DOHH2 (cell line): Measurements from ENCODE around the gene U2AF2.

ENCODE experiments used
- H3F3A ChIP-seq: fragments of 200-600 bp; sonication (generic), shearing (Covaris generic); 2 replicates; pipeline ENCODE4 v1.6.0; 2016; ENCODE audit warnings: antibody characterized with exemption, mild to moderate bottlenecking; ENCODE audit not compliant: control insufficient read depth, insufficient read depth
- H3K27ac ChIP-seq: fragments of 200-600 bp; sonication (generic); 2 replicates; pipeline ENCODE4 v1.5.1; 2014; ENCODE audit warnings: low read depth, mild to moderate bottlenecking, low read length, moderate library complexity
- H3K27me3 ChIP-seq: fragments of 200-600 bp; sonication (generic); 2 replicates; pipeline ENCODE4 v1.6.1; 2014; ENCODE audit warnings: mild to moderate bottlenecking, low read length, mixed read lengths; ENCODE audit not compliant: control insufficient read depth
- H3K36me3 ChIP-seq: fragments of 200-600 bp; sonication (generic); 2 replicates; pipeline ENCODE4 v1.6.1; 2014; ENCODE audit warnings: mild to moderate bottlenecking, low read length, moderate library complexity, mixed read lengths; ENCODE audit not compliant: control insufficient read depth
- H3K4me1 ChIP-seq: fragments of 200-600 bp; sonication (generic); 2 replicates; pipeline ENCODE4 v1.6.1; 2014; ENCODE audit warnings: mild to moderate bottlenecking, low read length, mixed read lengths; ENCODE audit not compliant: control insufficient read depth
- H3K4me2 ChIP-seq: fragments of 200-600 bp; sonication (generic); 2 replicates; pipeline ENCODE4 v1.6.0; 2014; ENCODE audit warnings: mild to moderate bottlenecking, low read length, moderate library complexity
- H3K4me3 ChIP-seq: fragments of 200-600 bp; sonication (generic); 2 replicates; pipeline ENCODE4 v1.5.1; 2014; ENCODE audit warnings: mild to moderate bottlenecking, low read length, mixed read lengths
- H3K79me2 ChIP-seq: fragments of 200-600 bp; sonication (generic); 2 replicates; pipeline ENCODE4 v1.6.1; 2014; ENCODE audit warnings: mild to moderate bottlenecking, low read length, mixed read lengths; ENCODE audit not compliant: control insufficient read depth
- H3K9me2 ChIP-seq: fragments of 200-600 bp; sonication (generic); replicated peaks from 2 replicates; pipeline ENCODE4 v1.6.1; 2014; ENCODE audit warnings: mild to moderate bottlenecking, low read length, mixed read lengths; ENCODE audit not compliant: control insufficient read depth
- H3K9me3 ChIP-seq: fragments of 200-600 bp; sonication (generic); 2 replicates; pipeline ENCODE4 v1.6.1; 2014; ENCODE audit warnings: antibody characterized with exemption, low read length, mixed read lengths; ENCODE audit not compliant: control insufficient read depth, insufficient read depth
- H4K20me1 ChIP-seq: fragments of 200-600 bp; sonication (generic); 2 replicates; pipeline ENCODE4 v1.6.0; 2014; ENCODE audit warnings: low read depth, mild to moderate bottlenecking, antibody characterized with exemption, low read length, moderate library complexity; ENCODE audit not compliant: control insufficient read depth, insufficient read depth
- EZH2phosphoT487 ChIP-seq: fragments of 200-600 bp; sonication (generic); IDR thresholded peaks from 2 replicates; pipeline ENCODE4 v1.6.1; 2017; ENCODE audit warnings: borderline replicate concordance, mild to moderate bottlenecking, antibody characterized with exemption, low read length, moderate library complexity, mixed read lengths
- TF ChIP-seq, protein P1 (sequence below): fragments of 200-600 bp; sonication (generic); IDR thresholded peaks from one replicate; pipeline ENCODE4 v1.5.1; 2014; ENCODE audit warnings: antibody characterized with exemption, mild to moderate bottlenecking, low read depth, low read length; ENCODE audit not compliant: poor library complexity, severe bottlenecking

The U2AF2 gene

DNA sequence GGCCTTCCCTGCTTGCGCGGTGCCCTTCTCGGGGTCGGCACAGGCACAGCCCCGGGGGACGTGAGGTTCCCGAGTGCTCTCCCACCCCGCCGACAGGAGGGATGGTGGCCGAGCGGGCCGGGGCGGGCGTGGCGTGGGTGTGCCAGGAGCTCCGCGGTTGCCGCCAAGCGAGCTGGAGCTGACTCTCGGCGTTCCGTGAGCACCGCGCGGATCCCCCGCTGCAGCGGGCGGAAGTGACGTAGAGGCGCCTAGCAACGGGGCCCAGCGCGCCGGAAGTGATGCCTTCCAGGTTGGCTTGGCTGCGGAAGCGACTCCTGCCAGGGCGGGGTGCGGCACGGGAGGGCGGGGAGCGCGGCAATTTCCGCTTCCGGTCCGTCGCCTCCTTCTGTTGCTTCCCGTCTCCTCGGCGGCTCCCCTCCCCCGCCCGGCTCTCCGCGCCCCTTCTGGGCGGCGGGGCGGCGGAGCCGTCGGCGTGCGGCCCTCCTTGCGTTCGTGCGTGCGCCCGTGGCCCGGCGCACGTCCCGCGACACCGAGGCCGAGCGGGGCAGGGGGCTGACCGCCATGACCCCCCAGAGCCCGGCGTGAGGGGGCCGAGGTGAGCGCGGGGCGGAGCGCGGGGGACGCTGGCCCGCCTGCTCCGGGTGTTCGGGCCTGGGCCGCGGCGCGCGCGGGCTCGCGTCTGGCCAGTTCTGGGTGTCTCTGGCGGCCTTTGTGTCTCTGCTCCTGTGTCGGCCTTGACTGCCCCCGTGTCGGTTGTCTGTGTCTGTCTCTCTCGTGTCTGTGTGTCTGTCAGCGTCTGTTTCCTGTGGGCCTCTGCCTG is 20.2 kb downstream of the U2AF2 start, which contains the start of gene EPN1:
EPN1 (plus strand) TSS at position 386 of the 820 bp plus-strand sequence. CDS start 3,402 bp downstream, outside the sequence.
- Histone ChIP-seq H3K4me3 (peak within 1 kb of the TSS; percentile 90), H3K9me3 (no peaks in the 10 kb centered on the region), H4K20me1 (peaks cover 16% of the 10 kb centered on the region; the same call in 1 of the 2 replicates), H3K79me2 (peaks cover 93% of the 10 kb centered on the region), H3K4me1 (peaks cover 71% of the 10 kb centered on the region), H3F3A (peaks cover 46% of the 10 kb centered on the region), H3K4me2 (peak within 1 kb of the TSS; percentile 92), H3K27me3 (no peaks in the 10 kb centered on the region), H3K9me2 (no peaks in the 10 kb centered on the region), H3K36me3 (peaks cover 84% of the 10 kb centered on the region), H3K27ac (peak within 1 kb of the TSS; percentile 90)
- TF ChIP-seq, protein P1, sequence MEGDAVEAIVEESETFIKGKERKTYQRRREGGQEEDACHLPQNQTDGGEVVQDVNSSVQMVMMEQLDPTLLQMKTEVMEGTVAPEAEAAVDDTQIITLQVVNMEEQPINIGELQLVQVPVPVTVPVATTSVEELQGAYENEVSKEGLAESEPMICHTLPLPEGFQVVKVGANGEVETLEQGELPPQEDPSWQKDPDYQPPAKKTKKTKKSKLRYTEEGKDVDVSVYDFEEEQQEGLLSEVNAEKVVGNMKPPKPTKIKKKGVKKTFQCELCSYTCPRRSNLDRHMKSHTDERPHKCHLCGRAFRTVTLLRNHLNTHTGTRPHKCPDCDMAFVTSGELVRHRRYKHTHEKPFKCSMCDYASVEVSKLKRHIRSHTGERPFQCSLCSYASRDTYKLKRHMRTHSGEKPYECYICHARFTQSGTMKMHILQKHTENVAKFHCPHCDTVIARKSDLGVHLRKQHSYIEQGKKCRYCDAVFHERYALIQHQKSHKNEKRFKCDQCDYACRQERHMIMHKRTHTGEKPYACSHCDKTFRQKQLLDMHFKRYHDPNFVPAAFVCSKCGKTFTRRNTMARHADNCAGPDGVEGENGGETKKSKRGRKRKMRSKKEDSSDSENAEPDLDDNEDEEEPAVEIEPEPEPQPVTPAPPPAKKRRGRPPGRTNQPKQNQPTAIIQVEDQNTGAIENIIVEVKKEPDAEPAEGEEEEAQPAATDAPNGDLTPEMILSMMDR: no peak
- TF ChIP-seq EZH2phosphoT487: no peak

DNA sequence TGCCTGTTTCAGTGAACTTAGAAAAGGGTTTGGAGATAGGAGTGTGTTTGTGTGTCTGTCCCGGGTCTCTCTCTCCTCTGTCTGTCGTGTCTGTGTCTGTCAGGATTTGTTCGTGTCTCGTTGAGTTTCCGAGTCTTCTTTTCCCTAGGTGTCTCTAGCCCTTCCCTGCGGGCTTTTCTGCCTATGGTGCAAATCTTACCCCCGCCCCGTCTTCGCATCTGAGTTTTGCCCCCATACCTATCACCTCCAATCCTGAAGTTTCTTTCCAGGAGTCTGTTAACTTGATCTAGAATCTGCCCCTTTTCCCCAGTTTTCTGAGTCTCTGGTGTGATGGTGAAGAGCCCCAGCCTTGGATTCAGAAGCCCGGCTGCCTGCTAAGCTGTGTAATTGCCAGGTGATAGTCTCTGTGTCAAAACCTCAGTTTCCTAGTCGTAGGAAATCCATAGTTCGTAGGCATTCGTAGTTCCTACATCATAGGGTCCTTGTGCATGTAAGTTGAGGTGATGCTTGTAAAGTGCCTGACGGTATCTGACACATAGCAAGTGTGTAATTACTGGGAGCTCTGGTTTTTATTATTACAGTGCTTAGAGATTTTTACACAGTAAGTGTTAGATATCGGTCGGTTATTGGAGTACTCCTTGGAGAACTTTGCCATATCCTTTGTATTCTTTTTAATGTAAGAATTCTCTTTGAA is 21.0 kb downstream of the U2AF2 start:
- H3F3A ChIP-seq: peaks cover 45% of the 10 kb centered on the region
- no peaks in the 10 kb centered on the region for H3K9me2 ChIP-seq
- H3K36me3 ChIP-seq: peaks cover 84% of the 10 kb centered on the region
- peak overlapping the region; percentile 90 for H3K27ac ChIP-seq
- H3K4me3 ChIP-seq: peak overlapping the region; percentile 90
- TF ChIP-seq, protein P1: no peak
- TF ChIP-seq EZH2phosphoT487: no peak
- no peaks in the 10 kb centered on the region for H3K9me3 ChIP-seq
- no peaks in the 10 kb centered on the region for H3K27me3 ChIP-seq
- peaks cover 63% of the 10 kb centered on the region for H3K4me1 ChIP-seq
- peaks cover 16% of the 10 kb centered on the region; the same call in 1 of the 2 replicates for H4K20me1 ChIP-seq
- H3K4me2 ChIP-seq: peak overlapping the region; percentile 92
- H3K79me2 ChIP-seq: peaks cover 93% of the 10 kb centered on the region

DNA sequence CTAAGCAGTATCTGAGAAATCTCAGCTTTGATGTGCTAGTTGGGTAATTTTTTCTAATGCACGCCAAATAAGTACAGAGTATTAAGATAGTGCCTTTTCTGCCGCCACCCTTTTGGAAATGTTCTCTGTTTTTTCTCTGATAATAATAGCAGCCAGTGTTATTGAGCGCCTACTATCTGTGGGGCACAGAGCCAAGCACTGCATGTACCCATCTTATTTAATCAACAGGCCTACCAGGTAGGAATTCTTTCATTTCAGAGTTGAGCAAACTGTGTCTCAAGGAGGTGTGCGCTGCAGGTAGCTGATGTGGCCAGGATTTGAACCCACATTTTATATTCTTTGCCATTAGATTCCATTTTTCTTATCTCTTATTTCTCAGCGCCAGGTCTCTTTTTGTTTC is 21.5 kb downstream of the U2AF2 start:
- H4K20me1 ChIP-seq: peaks cover 15% of the 10 kb centered on the region; the same call in 1 of the 2 replicates
- peaks cover 42% of the 10 kb centered on the region for H3F3A ChIP-seq
- peak overlapping the region; percentile 92 for H3K4me2 ChIP-seq
- peak overlapping the region; percentile 90 for H3K4me3 ChIP-seq
- peaks cover 93% of the 10 kb centered on the region for H3K79me2 ChIP-seq
- no peaks in the 10 kb centered on the region for H3K27me3 ChIP-seq
- H3K9me2 ChIP-seq: no peaks in the 10 kb centered on the region
- peaks cover 58% of the 10 kb centered on the region for H3K4me1 ChIP-seq
- TF ChIP-seq, protein P1: peak; percentile 41
- no peak for TF ChIP-seq EZH2phosphoT487
- H3K27ac ChIP-seq: peak overlapping the region; percentile 90
- no peaks in the 10 kb centered on the region for H3K9me3 ChIP-seq
- H3K36me3 ChIP-seq: peaks cover 85% of the 10 kb centered on the region
